ENCODE data around the gene PELI1. TPM values are rescaled to one million over a fixed set of nuclear protein-coding genes. Genes with fewer than 3 reads are reported as not detected.

Gene PELI1
- total RNA-seq, 2 donors from 2014 or later = 6.3 to 16.6 TPM

DNA sequence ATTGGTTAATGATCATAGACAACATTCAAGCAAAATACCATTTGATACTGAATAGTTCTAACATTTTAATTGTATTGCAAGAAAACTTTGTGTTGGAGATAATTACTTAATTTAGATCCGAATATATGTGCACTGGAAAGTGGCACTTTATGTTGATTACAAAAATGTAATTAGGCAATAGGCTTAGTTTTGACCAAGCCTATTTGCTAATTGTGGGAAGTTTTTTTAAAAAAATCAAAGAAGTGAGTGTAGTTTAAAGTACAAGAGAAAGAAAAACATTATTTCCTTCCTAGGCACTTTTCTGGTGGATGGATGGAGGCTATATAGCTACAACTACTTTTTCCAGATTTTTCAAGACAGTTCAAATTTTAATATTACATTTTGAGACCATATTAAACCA, 18.3 kb upstream of the PELI1 start:
- no peak overlapping the region for H3K27ac ChIP-seq
- H3K4me1 ChIP-seq = peaks cover 21% of the 10 kb centered on the region
- 79 to 83% methylated on average over 1 of the region's 1 CpG for WGBS, 2 donors
- H3K9me3 ChIP-seq = no peaks in the 10 kb centered on the region
- no peaks in the 10 kb centered on the region for H3K36me3 ChIP-seq (replicated peaks in 1 of 2; ENCODE audit: insufficient read depth in 1 of 2, low read depth in 2 of 2)
- intact Hi-C loops (cut with DNase I) = no loop called here
- DNase-seq = no peak
- H3K4me3 ChIP-seq = no peak overlapping the region
- ATAC-seq = no peak
- H3K27me3 ChIP-seq = no peaks in the 10 kb centered on the region
- no peak for TF ChIP-seq POLR2A (IDR thresholded peaks at IDR 0.05)
- TF ChIP-seq, protein P1, sequence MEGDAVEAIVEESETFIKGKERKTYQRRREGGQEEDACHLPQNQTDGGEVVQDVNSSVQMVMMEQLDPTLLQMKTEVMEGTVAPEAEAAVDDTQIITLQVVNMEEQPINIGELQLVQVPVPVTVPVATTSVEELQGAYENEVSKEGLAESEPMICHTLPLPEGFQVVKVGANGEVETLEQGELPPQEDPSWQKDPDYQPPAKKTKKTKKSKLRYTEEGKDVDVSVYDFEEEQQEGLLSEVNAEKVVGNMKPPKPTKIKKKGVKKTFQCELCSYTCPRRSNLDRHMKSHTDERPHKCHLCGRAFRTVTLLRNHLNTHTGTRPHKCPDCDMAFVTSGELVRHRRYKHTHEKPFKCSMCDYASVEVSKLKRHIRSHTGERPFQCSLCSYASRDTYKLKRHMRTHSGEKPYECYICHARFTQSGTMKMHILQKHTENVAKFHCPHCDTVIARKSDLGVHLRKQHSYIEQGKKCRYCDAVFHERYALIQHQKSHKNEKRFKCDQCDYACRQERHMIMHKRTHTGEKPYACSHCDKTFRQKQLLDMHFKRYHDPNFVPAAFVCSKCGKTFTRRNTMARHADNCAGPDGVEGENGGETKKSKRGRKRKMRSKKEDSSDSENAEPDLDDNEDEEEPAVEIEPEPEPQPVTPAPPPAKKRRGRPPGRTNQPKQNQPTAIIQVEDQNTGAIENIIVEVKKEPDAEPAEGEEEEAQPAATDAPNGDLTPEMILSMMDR (IDR thresholded peaks at IDR 0.05) = no peak

DNA sequence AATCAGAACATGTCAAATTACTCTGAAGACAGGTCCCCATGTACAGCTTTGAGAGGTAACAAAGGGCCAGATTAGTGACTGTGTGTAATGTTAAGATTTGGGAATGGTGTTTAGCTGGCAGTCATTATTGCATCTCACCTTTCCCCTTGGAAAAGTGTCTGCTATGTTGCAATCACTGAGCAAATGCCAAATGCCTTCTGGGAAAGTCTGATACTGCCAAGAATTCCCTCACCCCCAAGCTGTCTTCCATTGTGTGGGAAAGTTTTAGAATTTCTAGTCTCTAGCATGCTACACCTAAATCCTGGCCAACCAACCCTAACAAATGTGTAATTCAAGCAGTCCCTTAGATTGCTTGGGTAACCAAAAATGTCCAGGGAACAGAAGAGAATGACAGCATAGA, 13.6 kb upstream of the PELI1 start:
- H3K27ac ChIP-seq = peak overlapping the region in 3 of 4 donors; percentile 17 to 55 (median 46)
- H3K4me3 ChIP-seq = no peak overlapping the region
- peak; percentile 41 to 69 (median 54) for DNase-seq
- intact Hi-C loops (cut with DNase I) = no loop called here
- H3K27me3 ChIP-seq = no peaks in the 10 kb centered on the region
- no peaks in the 10 kb centered on the region for H3K36me3 ChIP-seq (replicated peaks in 1 of 2; ENCODE audit: insufficient read depth in 1 of 2, low read depth in 2 of 2)
- ATAC-seq = peak; percentile 90
- no peaks in the 10 kb centered on the region for H3K9me3 ChIP-seq
- peaks cover 22% of the 10 kb centered on the region for H3K4me1 ChIP-seq
- TF ChIP-seq, protein P1 (IDR thresholded peaks at IDR 0.05) = no peak
- no peak for TF ChIP-seq POLR2A (IDR thresholded peaks at IDR 0.05)

DNA sequence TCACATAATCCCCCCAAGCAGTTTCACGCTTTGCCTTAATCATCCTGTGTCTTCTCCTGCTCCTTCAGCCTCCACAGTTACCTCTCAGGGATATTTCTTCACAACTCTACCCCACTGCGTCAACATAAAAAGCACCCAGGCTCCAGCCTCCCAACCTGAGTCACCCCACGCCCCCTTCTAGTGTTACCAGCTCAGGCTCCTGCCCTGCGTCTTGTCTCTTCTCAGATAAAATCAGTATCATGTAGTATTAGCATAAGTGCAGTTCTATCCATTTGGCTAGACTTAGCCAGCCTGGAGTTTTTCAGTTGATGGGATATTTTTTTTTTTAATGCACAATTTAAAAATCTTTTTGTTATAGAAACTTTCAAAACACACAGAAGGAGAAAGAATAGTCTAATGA, 9.6 kb upstream of the PELI1 start:
- WGBS, 2 donors = 88 to 91% methylated on average over 4 of the region's 4 CpGs
- Histone ChIP-seq H3K27me3 (no peaks in the 10 kb centered on the region), H3K4me3 (no peak overlapping the region), H3K4me1 (peaks cover 14% of the 10 kb centered on the region), H3K9me3 (no peaks in the 10 kb centered on the region), H3K27ac (no peak overlapping the region), H3K36me3 (replicated peaks in 1 of 2; ENCODE audit: insufficient read depth in 1 of 2, low read depth in 2 of 2) (no peaks in the 10 kb centered on the region)
- intact Hi-C loops (cut with DNase I) = no loop called here
- no peak for TF ChIP-seq POLR2A (IDR thresholded peaks at IDR 0.05)
- TF ChIP-seq, protein P1 (IDR thresholded peaks at IDR 0.05) = no peak
- no peak for DNase-seq
- no peak for ATAC-seq

DNA sequence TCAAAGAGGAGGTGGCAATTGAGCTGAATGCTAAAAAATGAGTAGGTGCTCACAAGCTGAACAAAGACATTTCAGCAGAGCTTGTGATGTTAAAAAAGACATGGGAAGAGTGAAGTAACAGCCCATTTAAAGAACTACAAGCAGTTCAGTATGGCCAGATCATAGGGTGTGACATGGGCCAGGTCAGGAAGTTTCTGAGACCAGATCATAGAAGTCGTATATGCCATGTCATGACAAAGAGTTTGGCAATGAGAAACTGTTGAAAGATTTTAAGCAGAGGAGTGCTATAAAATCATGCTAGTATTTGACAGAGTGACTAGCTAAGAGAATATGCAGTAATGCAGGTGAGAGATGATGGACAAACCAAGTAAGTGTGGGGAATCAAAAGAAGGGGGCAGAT, 7.3 kb upstream of the PELI1 start:
- WGBS, 2 donors = 75 to 96% methylated on average over 1 of the region's 1 CpG
- intact Hi-C loops (cut with DNase I) = no loop called here
- no peak for ATAC-seq

DNA sequence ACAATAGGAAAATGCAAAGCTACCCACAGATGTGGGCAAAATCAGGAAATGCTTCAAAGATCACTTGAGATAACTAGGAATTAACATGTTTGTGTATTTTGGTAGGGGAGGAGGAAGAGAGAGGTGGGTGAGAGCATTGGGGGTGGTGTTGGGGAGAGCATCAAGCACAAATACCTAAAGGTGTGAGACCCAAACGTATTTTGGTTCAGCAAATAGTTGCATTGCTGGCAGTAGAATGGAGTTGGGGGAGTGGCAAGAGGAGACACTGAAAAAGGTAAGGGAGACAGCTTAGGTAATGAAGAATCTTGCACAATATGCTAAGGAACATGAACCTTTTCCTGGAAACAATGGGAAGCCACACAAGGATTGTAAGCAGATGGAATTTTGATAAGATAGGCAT, 1.5 kb upstream of the PELI1 start:
- intact Hi-C loops (cut with DNase I) = loop anchor here (10.0 kb wide), 1 partner anchor 91 kb away; no protein-coding TSS in a partner anchor
- H3K27me3 ChIP-seq = no peaks in the 10 kb centered on the region
- H3K9me3 ChIP-seq = no peaks in the 10 kb centered on the region
- DNase-seq = no peak
- no peak overlapping the region for H3K27ac ChIP-seq
- 49 to 73% methylated on average over 1 of the region's 1 CpG for WGBS, 2 donors
- TF ChIP-seq POLR2A (IDR thresholded peaks at IDR 0.05) = no peak
- TF ChIP-seq, protein P1 (IDR thresholded peaks at IDR 0.05) = no peak
- ATAC-seq = no peak
- H3K4me3 ChIP-seq = no peak overlapping the region
- H3K36me3 ChIP-seq (replicated peaks in 1 of 2; ENCODE audit: insufficient read depth in 1 of 2, low read depth in 2 of 2) = no peaks in the 10 kb centered on the region
- peaks cover 12% of the 10 kb centered on the region for H3K4me1 ChIP-seq

More for the DNA sequence above, 7.3 kb upstream of the PELI1 start:
- H3K27ac ChIP-seq = no peak overlapping the region
- TF ChIP-seq, protein P1 (IDR thresholded peaks at IDR 0.05) = no peak
- no peak for TF ChIP-seq POLR2A (IDR thresholded peaks at IDR 0.05)
- no peaks in the 10 kb centered on the region for H3K9me3 ChIP-seq
- no peak for DNase-seq
- H3K36me3 ChIP-seq (replicated peaks in 1 of 2; ENCODE audit: insufficient read depth in 1 of 2, low read depth in 2 of 2) = no peaks in the 10 kb centered on the region
- no peaks in the 10 kb centered on the region for H3K4me1 ChIP-seq
- no peak overlapping the region for H3K4me3 ChIP-seq
- no peaks in the 10 kb centered on the region for H3K27me3 ChIP-seq

All from body of pancreas (tissue), 4 donors.